ENCODE data around the gene AQP1.

GRCh38 chr7:30937416-30937815 is 25.8 kb downstream of the AQP1 start:
- TF ChIP-seq CTCF (optimal IDR thresholded peaks at IDR 0.05 in 1 of 3, IDR thresholded peaks at IDR 0.05 in 1 of 3, conservative IDR thresholded peaks at IDR 0.05 in 1 of 3; ENCODE audit: extremely low read depth in 1 of 3, insufficient read depth in 2 of 3, low read length in 3 of 3) (no peak), EZH2 (IDR thresholded peaks at IDR 0.05; ENCODE audit: low read length) (no peak)
